ENCODE results near the gene ATG2B. TPM values are rescaled to one million over a fixed set of nuclear protein-coding genes. Genes with fewer than 3 reads are reported as not detected.

ATG2B gene
- polyA plus RNA-seq, 1 donor = 29.1 TPM

- Histone ChIP-seq H3K4me3 (ENCODE audit: low read length) (no peak overlapping the region), H3K27me3 (ENCODE audit: control insufficient read depth, insufficient read depth, low read length) (no peaks in the 10 kb centered on the region), H3K9me3 (ENCODE audit: control insufficient read depth, low read depth, low read length) (peaks cover 13% of the 10 kb centered on the region), H3K4me1 (ENCODE audit: control insufficient read depth, insufficient read depth, low read length) (peaks cover 23% of the 10 kb centered on the region), H3K36me3 (ENCODE audit: control insufficient read depth, insufficient read depth, low read length) (peaks cover 9% of the 10 kb centered on the region), H3K27ac (ENCODE audit: low read length) (no peak overlapping the region)
- no CpG with 5 or more reads among the region's 6 CpGs for WGBS (ENCODE audit: insufficient coverage, low lambda C conversion rate)
- DNase-seq = no peak
Measured at GRCh38 chr14:96229315-96229714, 133.8 kb downstream of the ATG2B start.

Other genes with a start within 250 kb of the ATG2B start
- gene BDKRB2, start 158.5 kb downstream of the ATG2B start, polyA plus RNA-seq = 9.1 TPM
- 5.4 TPM for gene BDKRB1, start 107.1 kb downstream of the ATG2B start, polyA plus RNA-seq
- 39.6 TPM for gene GSKIP, start 185 bp upstream of the ATG2B start, polyA plus RNA-seq
- gene AK7, start 28.8 kb upstream of the ATG2B start, polyA plus RNA-seq = 1.8 TPM
- 173 TPM for gene PAPOLA, start 139.0 kb upstream of the ATG2B start, polyA plus RNA-seq